Muscle of arm (tissue), 12 donors: Measurements from ENCODE around the gene UNC5C. TPM values are rescaled to one million over a fixed set of nuclear protein-coding genes. Genes with fewer than 3 reads are reported as not detected.

Experiments
- DNase-seq: peaks from one replicate; pipeline ENCODE4 v3.0.0-alpha.2; 2013
- polyA plus RNA-seq, 12 donors: library from polyadenylated mRNA; unstranded; fragments of 120-200 nt; gene quantifications; one replicate each; pipeline ENCODE4 v1.2.1, GENCODE V29; 2013; ENCODE audit not compliant: insufficient read length in 12 of 12

UNC5C gene
- polyA plus RNA-seq, 12 donors: 0.53 to 1.4 (median 0.84) TPM; not detected in 1

- DNase-seq: no peak
Measured at GRCh38 chr4:95217197-95217596, 331.6 kb downstream of the UNC5C start.

GRCh38 chr4:95216636-95217035 lies 332.1 kb downstream of the UNC5C start:
- DNase-seq: no peak

GRCh38 chr4:95215991-95216605 lies 332.7 kb downstream of the UNC5C start:
- no peak for DNase-seq

- DNase-seq: no peak
Measured at GRCh38 chr4:95215043-95215442, 333.7 kb downstream of the UNC5C start.

GRCh38 chr4:95214408-95214807 lies 334.4 kb downstream of the UNC5C start:
- no peak for DNase-seq

- no peak for DNase-seq
Measured at GRCh38 chr4:95213366-95213765, 335.4 kb downstream of the UNC5C start.

- no peak for DNase-seq
Measured at GRCh38 chr4:95212692-95213091, 336.1 kb downstream of the UNC5C start.

GRCh38 chr4:95209927-95210326 lies 338.8 kb downstream of the UNC5C start:
- DNase-seq: no peak

GRCh38 chr4:95204873-95205272 lies 343.9 kb downstream of the UNC5C start:
- DNase-seq: no peak

- DNase-seq: no peak
Measured at GRCh38 chr4:95204267-95204844, 344.4 kb downstream of the UNC5C start.

GRCh38 chr4:95198961-95199360 lies 349.8 kb downstream of the UNC5C start:
- no peak for DNase-seq

GRCh38 chr4:95197353-95197752 lies 351.4 kb downstream of the UNC5C start:
- no peak for DNase-seq

GRCh38 chr4:95193391-95194224 lies 355.2 kb downstream of the UNC5C start:
- DNase-seq: no peak

GRCh38 chr4:95191537-95191936 lies 357.2 kb downstream of the UNC5C start:
- no peak for DNase-seq

- DNase-seq: no peak
Measured at GRCh38 chr4:95190751-95191436, 357.9 kb downstream of the UNC5C start.

GRCh38 chr4:95188701-95189370 lies 359.9 kb downstream of the UNC5C start:
- DNase-seq: no peak

GRCh38 chr4:95186666-95187065 lies 362.1 kb downstream of the UNC5C start:
- DNase-seq: no peak

GRCh38 chr4:95183656-95184408 lies 364.9 kb downstream of the UNC5C start:
- no peak for DNase-seq

GRCh38 chr4:95181996-95182306 lies 366.8 kb downstream of the UNC5C start:
- no peak for DNase-seq

GRCh38 chr4:95181243-95181995 lies 367.4 kb downstream of the UNC5C start:
- no peak for DNase-seq
